Astrocyte of the spinal cord (primary cell): ENCODE data around the gene PPP2R5D.

Source experiments
- DNase-seq: peaks from one replicate; pipeline ENCODE4 v3.0.0; 2011; ENCODE audit warnings: low read depth, low spot score
- H3K4me3 ChIP-seq: 2 replicates; pipeline ENCODE4 v1.5.1; 2011; ENCODE audit warnings: low read depth, mild to moderate bottlenecking, low read length, moderate library complexity
- in situ Hi-C: cut with HindIII; loops from 2 replicates; pipeline ENCODE4 v1.10.0; 2017; ENCODE audit warnings: low sequenced_read_pairs
- TF ChIP-seq, protein P1 (sequence below): IDR thresholded peaks from 2 replicates; pipeline ENCODE4 v1.5.1; 2012; ENCODE audit warnings: low read depth, mild to moderate bottlenecking, low read length, inconsistent platforms

PPP2R5D gene

DNA sequence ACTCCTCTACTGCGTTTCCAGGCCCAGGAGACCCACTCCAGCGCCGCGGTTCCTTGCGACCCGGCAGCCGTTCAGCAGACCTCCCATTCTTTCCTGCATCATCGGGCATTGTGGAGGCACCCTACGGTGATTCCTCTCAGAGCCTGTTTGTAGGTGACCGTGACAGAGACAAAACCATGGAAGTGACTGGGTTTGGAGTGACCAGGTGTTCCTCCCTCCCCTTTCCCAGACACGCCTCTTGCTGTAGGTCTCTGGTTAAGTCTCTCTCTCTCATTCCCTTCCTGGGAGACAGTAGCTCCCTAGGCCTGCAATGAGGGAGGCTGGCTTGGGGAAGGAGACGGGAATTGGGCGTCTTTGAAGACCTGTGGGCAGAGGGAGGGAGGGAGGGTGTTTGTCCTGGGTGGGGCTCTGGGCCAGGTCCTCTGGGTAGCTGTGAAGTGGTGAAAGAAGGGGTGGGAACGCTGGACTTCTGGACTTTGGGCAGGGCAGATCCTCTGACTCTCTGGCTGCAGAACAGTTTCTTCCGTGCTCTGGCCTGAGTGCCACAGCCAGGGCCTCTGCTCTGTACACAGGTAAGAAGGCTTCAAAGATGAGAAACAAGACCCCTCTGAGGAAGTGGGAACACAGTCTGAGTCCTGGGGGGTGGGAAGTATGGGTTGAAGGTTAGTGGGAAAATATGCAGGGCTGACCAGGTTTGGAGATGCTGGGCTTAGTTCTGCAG, 75.8 kb downstream of the PPP2R5D start:
- no peak for DNase-seq
- in situ Hi-C loops: no loop called here
- TF ChIP-seq, protein P1, sequence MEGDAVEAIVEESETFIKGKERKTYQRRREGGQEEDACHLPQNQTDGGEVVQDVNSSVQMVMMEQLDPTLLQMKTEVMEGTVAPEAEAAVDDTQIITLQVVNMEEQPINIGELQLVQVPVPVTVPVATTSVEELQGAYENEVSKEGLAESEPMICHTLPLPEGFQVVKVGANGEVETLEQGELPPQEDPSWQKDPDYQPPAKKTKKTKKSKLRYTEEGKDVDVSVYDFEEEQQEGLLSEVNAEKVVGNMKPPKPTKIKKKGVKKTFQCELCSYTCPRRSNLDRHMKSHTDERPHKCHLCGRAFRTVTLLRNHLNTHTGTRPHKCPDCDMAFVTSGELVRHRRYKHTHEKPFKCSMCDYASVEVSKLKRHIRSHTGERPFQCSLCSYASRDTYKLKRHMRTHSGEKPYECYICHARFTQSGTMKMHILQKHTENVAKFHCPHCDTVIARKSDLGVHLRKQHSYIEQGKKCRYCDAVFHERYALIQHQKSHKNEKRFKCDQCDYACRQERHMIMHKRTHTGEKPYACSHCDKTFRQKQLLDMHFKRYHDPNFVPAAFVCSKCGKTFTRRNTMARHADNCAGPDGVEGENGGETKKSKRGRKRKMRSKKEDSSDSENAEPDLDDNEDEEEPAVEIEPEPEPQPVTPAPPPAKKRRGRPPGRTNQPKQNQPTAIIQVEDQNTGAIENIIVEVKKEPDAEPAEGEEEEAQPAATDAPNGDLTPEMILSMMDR: no peak
- peak overlapping the region; percentile 82 for H3K4me3 ChIP-seq

DNA sequence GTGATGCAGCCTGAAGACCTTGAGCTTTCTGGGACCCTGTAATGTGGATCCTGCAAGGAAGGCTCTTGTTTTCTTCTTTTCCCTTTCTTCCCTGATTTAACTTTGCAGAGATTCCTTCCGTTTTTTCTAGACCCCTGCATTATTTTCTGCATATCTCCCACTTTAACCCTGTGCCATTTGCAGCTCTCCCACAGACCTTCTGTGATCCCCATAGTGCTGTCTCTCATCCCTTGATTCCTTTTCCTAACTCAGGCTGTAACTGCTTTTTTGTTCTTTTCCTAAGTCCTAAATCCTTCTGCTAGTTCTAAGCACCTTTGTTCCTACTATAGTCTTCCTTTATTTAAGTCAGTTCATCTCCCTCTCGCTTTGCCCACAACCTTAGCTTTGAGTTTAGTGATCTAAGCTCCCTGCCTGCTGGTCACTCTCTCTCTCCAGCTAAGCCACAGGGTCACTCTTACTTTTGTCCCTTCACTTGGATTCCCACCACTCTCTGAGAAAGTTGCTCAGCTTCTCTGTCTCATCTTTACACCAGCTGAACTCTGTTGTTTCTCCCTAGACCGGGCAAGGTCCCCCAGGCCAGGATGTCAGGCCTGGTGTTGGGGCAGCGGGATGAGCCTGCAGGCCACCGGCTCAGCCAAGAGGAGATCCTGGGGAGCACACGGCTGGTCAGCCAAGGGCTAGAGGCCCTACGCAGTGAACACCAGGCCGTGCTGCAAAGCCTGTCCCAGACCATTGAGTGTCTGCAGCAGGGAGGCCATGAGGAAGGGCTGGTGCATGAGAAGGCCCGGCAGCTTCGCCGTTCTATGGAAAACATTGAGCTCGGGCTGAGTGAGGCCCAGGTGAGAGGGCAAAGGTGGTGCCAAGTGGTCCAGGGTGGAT, 76.6 kb downstream of the PPP2R5D start:
- no peak for DNase-seq
- no peak overlapping the region for H3K4me3 ChIP-seq
- TF ChIP-seq, protein P1: no peak
- in situ Hi-C loops: no loop called here

DNA sequence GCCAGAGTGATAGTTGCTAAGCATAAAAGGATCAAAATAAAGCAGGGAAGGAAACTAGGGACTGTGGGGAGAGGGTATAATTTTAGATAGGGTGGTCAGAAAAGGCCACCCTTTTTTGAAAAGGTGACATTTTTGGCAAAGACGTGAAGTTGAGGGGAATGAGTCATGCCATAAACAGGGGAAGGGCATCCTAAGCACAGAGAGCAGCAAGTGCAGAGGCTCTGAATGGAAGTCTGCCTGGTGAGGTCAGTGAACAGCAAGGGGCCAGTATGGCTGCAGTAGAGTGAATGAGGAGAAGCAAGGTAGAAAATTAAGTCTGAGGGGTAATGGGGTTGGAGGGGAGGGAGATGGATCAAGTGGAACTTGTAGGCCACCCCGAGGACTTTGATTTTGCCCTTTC, 77.5 kb downstream of the PPP2R5D start:
- peak; percentile 30 for DNase-seq

More for the DNA sequence above, 77.5 kb downstream of the PPP2R5D start:
- H3K4me3 ChIP-seq: no peak overlapping the region
- TF ChIP-seq, protein P1: no peak
- in situ Hi-C loops: no loop called here
